GM23338 (cell line): ENCODE data around the gene VOPP1.

Experiments used
- CREB1 ChIP-seq: fragments of 250-450 bp; sonication (Bioruptor Pico); IDR thresholded peaks from 2 replicates; pipeline ENCODE4 v1.5.0; 2020; ENCODE audit warnings: low read depth, mild to moderate bottlenecking, moderate library complexity
- ETS1 ChIP-seq: IDR thresholded peaks from 2 replicates; pipeline ENCODE4 v1.6.1; 2016; ENCODE audit warnings: antibody characterized with exemption
- EZH2 ChIP-seq: fragments of 200-600 bp; sonication (generic); IDR thresholded peaks from one replicate; pipeline ENCODE4 v1.8.0; 2017; ENCODE audit warnings: antibody characterized with exemption, mild to moderate bottlenecking, low read depth; ENCODE audit not compliant: unreplicated experiment
- EZH2phosphoT487 ChIP-seq: fragments of 200-600 bp; sonication (generic); IDR thresholded peaks from one replicate; pipeline ENCODE4 v1.8.1; 2018; ENCODE audit warnings: antibody characterized with exemption; ENCODE audit not compliant: unreplicated experiment
- JUNB ChIP-seq: IDR thresholded peaks from one replicate; pipeline ENCODE4 v1.6.1; 2016; ENCODE audit warnings: antibody characterized with exemption; ENCODE audit not compliant: unreplicated experiment
- NANOG ChIP-seq: IDR thresholded peaks from 2 replicates; pipeline ENCODE4 v1.6.1; 2016; ENCODE audit warnings: antibody characterized with exemption, borderline replicate concordance
- POLR2AphosphoS5 ChIP-seq: IDR thresholded peaks from 2 replicates; pipeline ENCODE4 v1.6.1; 2016; ENCODE audit warnings: antibody characterized with exemption, low read depth
- REST ChIP-seq: IDR thresholded peaks from one replicate; pipeline ENCODE4 v1.6.1; 2018; ENCODE audit warnings: antibody characterized with exemption; ENCODE audit not compliant: unreplicated experiment
- STAT1 ChIP-seq: IDR thresholded peaks from one replicate; pipeline ENCODE4 v1.6.1; 2016; ENCODE audit warnings: antibody characterized with exemption; ENCODE audit not compliant: unreplicated experiment
- ZNF114 ChIP-seq: fragments of 250-450 bp; sonication (Bioruptor Pico); IDR thresholded peaks from 2 replicates; pipeline ENCODE4 v1.5.0; 2020; ENCODE audit warnings: mild to moderate bottlenecking, moderate library complexity
- ZNF331 ChIP-seq: fragments of 250-450 bp; sonication (Bioruptor Pico); IDR thresholded peaks from 2 replicates; pipeline ENCODE4 v1.5.0; 2020; ENCODE audit warnings: low read depth, mild to moderate bottlenecking, moderate library complexity
- TF ChIP-seq, protein P1 (sequence below), 2 experiments: fragments of 200-600 bp in 1 of 2; sonication (generic) in 1 of 2; conservative IDR thresholded peaks; 2 replicates each; pipeline versions ENCODE4 v1.5.1 to v1.6.1; 2016 to 2017; ENCODE audit warnings: antibody characterized with exemption in 2 of 2, low read depth in 2 of 2, mild to moderate bottlenecking in 2 of 2, moderate library complexity in 1 of 2

GRCh38 chr7:55517936-55518689 is 54.2 kb downstream of the VOPP1 start:
- TF ChIP-seq EZH2phosphoT487 (no peak), POLR2AphosphoS5 (no peak), EZH2 (no peak), CREB1 (no peak), REST (no peak), ZNF114 (CRISPR knock-in tag) (no peak), ZNF331 (no peak), ETS1 (no peak), NANOG (no peak), STAT1 (no peak), JUNB (no peak)
- TF ChIP-seq, protein P1, sequence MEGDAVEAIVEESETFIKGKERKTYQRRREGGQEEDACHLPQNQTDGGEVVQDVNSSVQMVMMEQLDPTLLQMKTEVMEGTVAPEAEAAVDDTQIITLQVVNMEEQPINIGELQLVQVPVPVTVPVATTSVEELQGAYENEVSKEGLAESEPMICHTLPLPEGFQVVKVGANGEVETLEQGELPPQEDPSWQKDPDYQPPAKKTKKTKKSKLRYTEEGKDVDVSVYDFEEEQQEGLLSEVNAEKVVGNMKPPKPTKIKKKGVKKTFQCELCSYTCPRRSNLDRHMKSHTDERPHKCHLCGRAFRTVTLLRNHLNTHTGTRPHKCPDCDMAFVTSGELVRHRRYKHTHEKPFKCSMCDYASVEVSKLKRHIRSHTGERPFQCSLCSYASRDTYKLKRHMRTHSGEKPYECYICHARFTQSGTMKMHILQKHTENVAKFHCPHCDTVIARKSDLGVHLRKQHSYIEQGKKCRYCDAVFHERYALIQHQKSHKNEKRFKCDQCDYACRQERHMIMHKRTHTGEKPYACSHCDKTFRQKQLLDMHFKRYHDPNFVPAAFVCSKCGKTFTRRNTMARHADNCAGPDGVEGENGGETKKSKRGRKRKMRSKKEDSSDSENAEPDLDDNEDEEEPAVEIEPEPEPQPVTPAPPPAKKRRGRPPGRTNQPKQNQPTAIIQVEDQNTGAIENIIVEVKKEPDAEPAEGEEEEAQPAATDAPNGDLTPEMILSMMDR (conservative IDR thresholded peaks at IDR 0.05; ENCODE audit: low read depth in 2 of 2) = no peak
